K562 (cell line): ENCODE data around the gene MBD6. TPM values are rescaled to one million over a fixed set of nuclear protein-coding genes. Genes with fewer than 3 reads are reported as not detected.
A peak's percentile ranks its signal among the peaks of the same experiment; 100 is the strongest.

Experiments used
- ASH1L ChIP-seq: fragments of 450-650 bp; IDR thresholded peaks from 2 replicates; pipeline ENCODE4 v1.6.1; 2018; ENCODE audit warnings: borderline replicate concordance, mild to moderate bottlenecking, low read depth; ENCODE audit not compliant: partially characterized antibody
- C11orf30 ChIP-seq: fragments of 450-650 bp; IDR thresholded peaks from 2 replicates; pipeline ENCODE4 v1.6.1; 2016; ENCODE audit warnings: low read depth, mild to moderate bottlenecking
- DEAF1 ChIP-seq: fragments of 450-650 bp; formaldehyde crosslinking; IDR thresholded peaks from 2 replicates; pipeline ENCODE4 v1.4.0; 2020; ENCODE audit warnings: mild to moderate bottlenecking, moderate library complexity
- HDAC8 ChIP-seq: fragments of 450-650 bp; IDR thresholded peaks from 2 replicates; pipeline ENCODE4 v1.6.1; 2016; ENCODE audit warnings: mild to moderate bottlenecking, missing genetic modification characterization, moderate library complexity, missing compliant biosample characterization
- KLF6 ChIP-seq: fragments of 250-450 bp; sonication (Bioruptor Pico); IDR thresholded peaks from 2 replicates; pipeline ENCODE4 v1.4.0; 2020; ENCODE audit warnings: mild to moderate bottlenecking, moderate library complexity, borderline replicate concordance
- MAZ ChIP-seq, 2 experiments: fragments of 450-650 bp in 1 of 2; sonication (generic) in 1 of 2; formaldehyde crosslinking; IDR thresholded peaks in 1 of 2; conservative IDR thresholded peaks in 1 of 2; 2 replicates each; pipeline versions ENCODE4 v1.4.0 to v1.5.0; 2020; ENCODE audit warnings: mild to moderate bottlenecking in 1 of 2, missing genetic modification reagents in 1 of 2
- MLX ChIP-seq, 2 experiments: fragments of 450-650 bp in 1 of 2; sonication (generic) in 1 of 2; formaldehyde crosslinking; conservative IDR thresholded peaks; 2 replicates each; pipeline versions ENCODE4 v1.4.0 to v1.8.1; 2020 to 2022; ENCODE audit warnings: mild to moderate bottlenecking in 1 of 2, missing genetic modification reagents in 1 of 2
- MXI1 ChIP-seq: IDR thresholded peaks from 2 replicates; pipeline ENCODE4 v1.6.1; 2011; ENCODE audit warnings: low read depth, mild to moderate bottlenecking, improper control_type of control experiment, low read length
- NCOA2 ChIP-seq, 2 experiments: fragments of 450-650 bp; IDR thresholded peaks; 2 replicates each; pipeline ENCODE4 v1.6.1; 2018; ENCODE audit warnings: mild to moderate bottlenecking in 2 of 2, moderate library complexity in 1 of 2; ENCODE audit not compliant: partially characterized antibody in 2 of 2
- NKRF ChIP-seq: fragments of 450-650 bp; IDR thresholded peaks from 2 replicates; pipeline ENCODE4 v1.6.1; 2016; ENCODE audit warnings: borderline replicate concordance
- PML ChIP-seq: IDR thresholded peaks from 2 replicates; pipeline ENCODE4 v1.6.1; 2012; ENCODE audit warnings: low read length, inconsistent platforms
- POLR2B ChIP-seq: fragments of 450-650 bp; IDR thresholded peaks from 2 replicates; pipeline ENCODE4 v1.6.1; 2018; ENCODE audit warnings: low read depth; ENCODE audit not compliant: partially characterized antibody
- RFX1 ChIP-seq: fragments of 450-650 bp; IDR thresholded peaks from 2 replicates; pipeline ENCODE4 v1.6.1; 2016; ENCODE audit warnings: mild to moderate bottlenecking, moderate library complexity
- SMARCE1 ChIP-seq: fragments of 450-650 bp; IDR thresholded peaks from 2 replicates; pipeline ENCODE4 v1.7.1; 2016; ENCODE audit warnings: mild to moderate bottlenecking
- STAT5A ChIP-seq: IDR thresholded peaks from 2 replicates; pipeline ENCODE4 v1.6.1; 2012; ENCODE audit warnings: low read length, inconsistent platforms, borderline replicate concordance
- TAL1 ChIP-seq: fragments of 450-650 bp; IDR thresholded peaks from 2 replicates; pipeline ENCODE4 v1.6.1; 2016; ENCODE audit warnings: mild to moderate bottlenecking
- TBP ChIP-seq: optimal IDR thresholded peaks from 2 replicates; pipeline ENCODE3; 2011; ENCODE audit warnings: low read depth, low read length, improper control_type of control experiment
- YY1 ChIP-seq, 3 experiments: IDR thresholded peaks; 2 replicates each; pipeline ENCODE4 v1.6.1; 2011; ENCODE audit warnings: low read length in 2 of 3, mild to moderate bottlenecking in 2 of 3, moderate library complexity in 2 of 3, borderline replicate concordance in 1 of 3, control low read depth in 1 of 3, low read depth in 1 of 3; ENCODE audit not compliant: insufficient read depth in 3 of 3, insufficient replicate concordance in 2 of 3, control insufficient read depth in 1 of 3, insufficient read length in 1 of 3; ENCODE audit errors: extremely low read depth in 1 of 3
- ZNF583 ChIP-seq: fragments of 250-450 bp; sonication (Bioruptor Pico); IDR thresholded peaks from 2 replicates; pipeline ENCODE4 v1.4.0; 2020
- polyA plus RNA-seq, 8 experiments: library from polyadenylated mRNA; depleted of rRNA in 4 of 8; stranded (reverse) in 5 of 8; unstranded in 3 of 8; fragments of >200 nt; fragmentation: Nextera tagmentation in 2 of 8; fragmentation: Illumina TruSeq in 1 of 8; extraction: Ambion mirVana in 2 of 8; extraction: Trizol in 1 of 8; gene quantifications; 2 replicates each; pipeline versions ENCODE4 v1.2.1 to v1.2.3, GENCODE V29; 2011 to 2014; ENCODE audit warnings: inconsistent platforms in 1 of 8, missing spikeins in 1 of 8
- total RNA-seq, 7 experiments: library from RNA; depleted of rRNA in 6 of 7; stranded (reverse); fragments of >200 nt in 6 of 7; fragmentation: Illumina TruSeq in 2 of 7; extraction: Trizol in 2 of 7; gene quantifications; 2 replicates each; pipeline versions ENCODE4 v1.2.1 to v1.2.3, GENCODE V29; 2011 to 2021; ENCODE audit warnings: low replicate concordance in 1 of 7

MBD6 gene
- total and polyA plus RNA-seq, 9 of the 15 experiments (the other 6 are each of a cell fraction or from before 2014, with no cell fraction given), result 2.0 to 54.8 (median 3.8) TPM

- peak; percentile 74; the same call in 1 of the 2 replicates for TF ChIP-seq KLF6 (CRISPR knock-in tag)
- TF ChIP-seq DEAF1 (CRISPR knock-in tag), result no peak; the same call in 1 of the 2 replicates
- peak; percentile 38; the same call in 1 of the 2 replicates for TF ChIP-seq ZNF583 (CRISPR knock-in tag)
- peak; percentile 21; the same call in 1 of the 2 replicates for TF ChIP-seq C11orf30
- TF ChIP-seq RFX1, result no peak
- no peak for TF ChIP-seq NCOA2 (IDR thresholded peaks at IDR 0.05; ENCODE audit: partially characterized antibody in 2 of 2)
- TF ChIP-seq TAL1, result 0 out of 2 replicates have a peak, but pooled peaks have one; percentile 31
- TF ChIP-seq POLR2B, result peak; percentile 71
- TF ChIP-seq MLX (CRISPR knock-in tag; conservative IDR thresholded peaks at IDR 0.05), result peak in 1 of 2 experiments; percentile 7; a peak in 1 of 4 replicates
- peak; percentile 11; the same call in 1 of the 2 replicates for TF ChIP-seq STAT5A
- TF ChIP-seq MAZ (CRISPR knock-in tag; conservative IDR thresholded peaks at IDR 0.05 in 1 of 2, IDR thresholded peaks at IDR 0.05 in 1 of 2), result peak; percentile 95 to 97
- peak; percentile 44 for TF ChIP-seq MXI1
- TF ChIP-seq HDAC8 (tag), result peak; percentile 91
- peak; percentile 55; the same call in 1 of the 2 replicates for TF ChIP-seq SMARCE1
- TF ChIP-seq NKRF, result peak; percentile 97
- peak in 2 of 3 experiments; percentile 41 to 76 for TF ChIP-seq YY1 (IDR thresholded peaks at IDR 0.05; ENCODE audit: borderline replicate concordance in 1 of 3, control insufficient read depth in 1 of 3, extremely low read depth in 1 of 3, insufficient read depth in 3 of 3, insufficient read length in 1 of 3, insufficient replicate concordance in 2 of 3, low read depth in 1 of 3, low read length in 2 of 3)
- no peak for TF ChIP-seq ASH1L
- peak; percentile 43; the same call in 1 of the 2 replicates for TF ChIP-seq PML
- TF ChIP-seq TBP, result peak; percentile 68
Observed at GRCh38 chr12:57522011-57522886, at the start of gene MBD6 (continued).
